Measurements from ENCODE around the gene DLGAP1. TPM values are rescaled to one million over a fixed set of nuclear protein-coding genes. Genes with fewer than 3 reads are reported as not detected.

DLGAP1 gene
- total and polyA plus RNA-seq, 2 of the 13 experiments (the other 11 are each of a cell fraction or from before 2014, with no cell fraction given): 0.01 TPM; not detected in 1

DNA sequence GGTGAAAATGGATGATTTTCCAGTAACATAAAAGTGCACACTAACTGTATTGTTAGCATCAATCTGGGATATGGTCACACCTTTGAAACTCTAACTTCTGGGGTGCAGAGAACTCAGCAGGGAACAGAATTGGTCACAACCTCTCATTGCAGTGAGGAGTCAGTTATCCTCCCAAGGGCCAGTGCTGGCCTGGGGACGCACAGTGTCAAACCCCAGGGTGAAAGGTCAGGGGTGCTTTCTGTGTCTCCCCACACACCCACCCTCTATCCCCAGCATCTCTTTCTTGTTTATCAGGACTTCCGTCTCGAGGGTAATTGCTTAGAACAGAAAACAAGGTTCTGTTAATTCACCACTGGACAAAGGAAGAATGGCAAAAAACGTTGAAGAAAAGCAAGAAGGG is 208.7 kb downstream of the DLGAP1 start:
- H3K27me3 ChIP-seq (ENCODE audit: control insufficient read depth in 1 of 2, insufficient read depth in 2 of 2, low read length in 2 of 2): peaks cover 1 to 10% of the 10 kb centered on the region in 2 experiments; a peak in 2 of 5 replicates
- ATAC-seq: no peak
- H3K9ac ChIP-seq (ENCODE audit: insufficient read depth, low read depth, low read length): no peak overlapping the region
- no peaks in the 10 kb centered on the region for H3K79me2 ChIP-seq (ENCODE audit: insufficient read depth, low read length)
- H3K4me3 ChIP-seq (replicated peaks in 1 of 3; ENCODE audit: insufficient read depth in 1 of 3, low read depth in 2 of 3, low read length in 3 of 3): no peak overlapping the region
- in situ Hi-C loops (cut with HindIII; ENCODE audit: extremely low pct_ligation_motif_present, low pct_unique_long_range_greater_than_20kb) (no loop called here), intact Hi-C loops (cut with micrococcal nuclease; ENCODE audit: unreplicated experiment) (no loop called here)
- no peaks in the 10 kb centered on the region for H4K20me1 ChIP-seq (ENCODE audit: insufficient read depth, low read length)
- BruUV-seq (replicated peaks): no TSS peak
- no peak overlapping the region for H2AFZ ChIP-seq (ENCODE audit: low read length)
- no peak overlapping the region for H3K27ac ChIP-seq (ENCODE audit: extremely low read length, insufficient read depth, low read length)
- DNase-seq (ENCODE audit: low spot score): no peak
- H3K4me2 ChIP-seq (ENCODE audit: low read depth, low read length): no peak overlapping the region
- ChIA-PET CTCF (ENCODE audit: low intra/inter-chr PET ratio, low total read pairs) (no interaction called here), POLR2A (no interaction called here)
- no peak for FAIRE-seq
- 0% methylated on average over 4 of the region's 4 CpGs for whole genome bisulfite sequencing (ENCODE audit: low lambda C conversion rate)
- TF ChIP-seq, protein P1, sequence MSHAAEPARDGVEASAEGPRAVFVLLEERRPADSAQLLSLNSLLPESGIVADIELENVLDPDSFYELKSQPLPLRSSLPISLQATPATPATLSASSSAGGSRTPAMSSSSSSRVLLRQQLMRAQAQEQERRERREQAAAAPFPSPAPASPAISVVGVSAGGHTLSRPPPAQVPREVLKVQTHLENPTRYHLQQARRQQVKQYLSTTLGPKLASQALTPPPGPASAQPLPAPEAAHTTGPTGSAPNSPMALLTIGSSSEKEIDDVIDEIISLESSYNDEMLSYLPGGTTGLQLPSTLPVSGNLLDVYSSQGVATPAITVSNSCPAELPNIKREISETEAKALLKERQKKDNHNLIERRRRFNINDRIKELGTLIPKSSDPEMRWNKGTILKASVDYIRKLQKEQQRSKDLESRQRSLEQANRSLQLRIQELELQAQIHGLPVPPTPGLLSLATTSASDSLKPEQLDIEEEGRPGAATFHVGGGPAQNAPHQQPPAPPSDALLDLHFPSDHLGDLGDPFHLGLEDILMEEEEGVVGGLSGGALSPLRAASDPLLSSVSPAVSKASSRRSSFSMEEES (CRISPR knock-in tag; IDR thresholded peaks at IDR 0.05): no peak
- no peak for TF ChIP-seq TRIM24 (CRISPR knock-in tag; IDR thresholded peaks at IDR 0.05)
- TF ChIP-seq ZNF768 (CRISPR knock-in tag; IDR thresholded peaks at IDR 0.05): no peak
- TF ChIP-seq ZNF317 (CRISPR knock-in tag; IDR thresholded peaks at IDR 0.05): no peak
- TF ChIP-seq AGO1 (IDR thresholded peaks at IDR 0.05; ENCODE audit: low read depth, low read length, poor library complexity, severe bottlenecking): no peak
- no peak for TF ChIP-seq ZBTB21 (CRISPR knock-in tag; IDR thresholded peaks at IDR 0.05)
- no peak for TF ChIP-seq ZNF160 (CRISPR knock-in tag; IDR thresholded peaks at IDR 0.05)
- TF ChIP-seq MLXIP (CRISPR knock-in tag; IDR thresholded peaks at IDR 0.05; ENCODE audit: borderline replicate concordance): no peak
- TF ChIP-seq NR1H2 (CRISPR knock-in tag; IDR thresholded peaks at IDR 0.05; ENCODE audit: borderline replicate concordance, low read depth): no peak
- no peak for TF ChIP-seq FOXP4 (CRISPR knock-in tag; IDR thresholded peaks at IDR 0.05)
- no peak for TF ChIP-seq SMAD1 (CRISPR knock-in tag; IDR thresholded peaks at IDR 0.05; ENCODE audit: borderline replicate concordance, low read depth)
- no peak for TF ChIP-seq MTA1 (CRISPR knock-in tag; IDR thresholded peaks at IDR 0.05; ENCODE audit: borderline replicate concordance)
- no peak for TF ChIP-seq ZNF567 (CRISPR knock-in tag; IDR thresholded peaks at IDR 0.05; ENCODE audit: borderline replicate concordance)
- H3K9me3 ChIP-seq (ENCODE audit: low read length): no peaks in the 10 kb centered on the region
- H3K36me3 ChIP-seq (replicated peaks in 1 of 2; ENCODE audit: control insufficient read depth in 1 of 2, insufficient read depth in 2 of 2, low read length in 2 of 2): no peaks in the 10 kb centered on the region
- no peaks in the 10 kb centered on the region for H3K4me1 ChIP-seq (ENCODE audit: insufficient read depth, low read length)

All from HepG2 (cell line).